Heart left ventricle (tissue), 13 donors: ENCODE results near the gene C5orf15.

ENCODE experiments used
- CTCF ChIP-seq, 12 donors: fragments of 200-600 bp; sonication (generic) in 4 of 12; IDR thresholded peaks; one replicate each; pipeline versions ENCODE4 v1.5.0 to v1.8.0; 2018 to 2022; ENCODE audit warnings: antibody characterized with exemption in 12 of 12, mild to moderate bottlenecking in 5 of 12
- POLR2A ChIP-seq, 2 donors: fragments of 450-650 bp; IDR thresholded peaks; one replicate each; pipeline ENCODE4 v1.6.1; 2017; ENCODE audit warnings: antibody characterized with exemption in 2 of 2, mild to moderate bottlenecking in 2 of 2, moderate library complexity in 2 of 2
- donor health status: ischemic (EF 13 %, LVEDD 7.1; RV severe dilation, severe dysfunction).
- donor health status: DM: no; HTN: yes; CAD: no.
- donor health status: DM: no; HTN: no; CAD: no.
- donor health status: ischemic (EF 25% LVEDD 6.9; RV normal size, moderate dysfunction).
- donor health status: ischemic (EF 25% LVEDD 5.7; RV mildly dilated, moderate dysfunction).
- donor health status: ischemic (EF 35%, LVEDD 5.7; RV mildly dilated, moderate dysfunction).
- donor health status: nonischemic (EF 11% LVEDD 7.7; RV severe dilation, severe dysfunction).
- donor health status: DM: yes; HTN: yes; CAD: no.
- donor health status: PGD.
- donor health status: ischemic (EF 29% LVEDD 5.4; RV normal size, mild dysfunction).
- donor health status: nonischemic (EF 23%, LVEDD 6.1; RV moderate dilation, normal function).

- TF ChIP-seq CTCF (IDR thresholded peaks at IDR 0.05) (no peak), POLR2A (IDR thresholded peaks at IDR 0.05) (no peak)
These were observed 9.4 kb upstream of the C5orf15 start for GRCh38 chr5:133977858-133978257.
